GM21447 (cell line): ENCODE measurements around the gene BCAN.

Experiments
- ATAC-seq: cut with Tn5 transposase; IDR thresholded peaks from one replicate; pipeline ENCODE4 v1.9.1; 2021; ENCODE audit not compliant: unreplicated experiment

The BCAN gene

DNA sequence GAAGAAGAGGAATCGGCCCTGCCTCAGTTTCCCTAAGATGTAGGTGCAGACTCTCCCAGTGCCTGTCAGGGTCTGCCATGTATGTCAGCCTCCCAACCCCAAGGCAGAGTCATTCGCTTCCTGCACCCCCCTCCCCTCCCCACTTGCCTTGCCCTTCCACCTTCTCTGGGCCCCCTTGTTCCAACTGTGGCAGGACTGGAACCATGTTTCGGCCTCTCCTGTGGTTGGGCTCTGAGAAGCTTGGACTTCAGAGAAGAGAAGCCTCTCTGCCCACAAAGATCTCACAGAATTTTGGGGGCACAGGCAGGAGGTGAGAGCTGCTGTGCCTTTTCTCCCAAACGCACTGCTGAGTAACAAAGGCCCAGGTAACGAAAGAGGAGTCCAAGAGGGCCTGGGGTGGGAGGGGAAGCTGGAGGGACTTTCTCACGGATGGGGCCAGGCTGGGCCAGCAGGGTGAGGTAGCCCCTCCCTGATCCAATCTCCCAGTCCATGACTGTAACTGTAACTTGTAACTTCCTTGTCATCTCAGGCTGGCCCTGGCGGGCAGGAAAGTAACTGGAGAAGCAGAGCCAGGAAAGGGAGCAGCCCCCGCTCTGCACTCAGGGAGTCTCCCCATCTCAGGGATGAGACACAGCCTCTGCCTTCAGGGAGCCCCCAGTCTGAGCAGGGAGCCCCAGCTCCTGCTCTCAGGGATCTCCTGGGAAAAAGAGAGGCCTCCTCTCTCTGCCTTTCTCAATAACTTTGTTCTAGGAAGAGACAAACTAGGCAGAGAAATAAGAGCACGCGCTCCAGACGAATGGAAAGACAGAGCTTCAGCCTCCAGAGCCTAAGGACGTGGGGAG lies 52.2 kb downstream of the BCAN start:
- ATAC-seq: no peak

GRCh38 chr1:156694690-156694962 lies 52.7 kb downstream of the BCAN start:
- no peak for ATAC-seq

DNA sequence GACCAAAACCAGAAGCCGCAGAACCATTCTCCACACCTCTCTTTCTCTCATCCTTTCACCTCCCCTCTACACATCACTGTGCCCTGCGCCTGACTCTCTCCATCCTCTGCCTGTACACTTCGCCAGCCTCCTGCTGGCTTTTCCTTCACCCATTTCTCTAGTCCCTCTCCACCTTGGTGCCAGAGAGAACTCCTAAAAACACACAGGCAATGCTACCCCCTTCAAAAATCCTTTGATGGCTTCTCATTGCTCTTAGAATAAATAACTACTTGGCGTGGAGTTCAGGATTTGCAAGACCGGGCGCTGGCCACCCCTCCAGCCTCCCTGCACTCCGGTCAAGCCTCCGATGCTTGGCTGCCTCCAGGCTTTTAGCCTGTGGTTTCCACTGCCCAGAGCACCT lies 54.8 kb downstream of the BCAN start:
- ATAC-seq: no peak

- no peak for ATAC-seq
Observed at GRCh38 chr1:156697481-156697880, 55.6 kb downstream of the BCAN start.

DNA sequence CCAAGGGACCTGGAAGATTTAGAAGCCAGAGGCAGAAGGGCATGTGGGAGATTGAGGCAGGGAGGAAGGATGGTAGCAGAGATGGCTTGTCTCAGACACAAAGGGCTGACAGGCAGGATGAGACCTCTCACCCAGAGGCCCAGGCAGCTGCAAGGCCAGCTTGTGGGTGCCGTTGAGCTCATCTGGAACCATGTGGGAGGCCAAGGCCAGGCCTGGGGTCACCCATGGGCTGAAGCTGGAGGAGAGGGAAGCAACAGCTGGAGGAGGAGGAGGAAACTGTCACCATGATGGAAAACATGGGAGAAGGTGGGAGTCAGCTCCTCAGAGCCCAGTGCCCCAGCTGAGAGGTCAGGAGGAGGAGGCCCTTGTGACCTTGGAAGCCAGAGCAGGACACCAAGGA lies 57.1 kb downstream of the BCAN start:
- ATAC-seq: no peak

DNA sequence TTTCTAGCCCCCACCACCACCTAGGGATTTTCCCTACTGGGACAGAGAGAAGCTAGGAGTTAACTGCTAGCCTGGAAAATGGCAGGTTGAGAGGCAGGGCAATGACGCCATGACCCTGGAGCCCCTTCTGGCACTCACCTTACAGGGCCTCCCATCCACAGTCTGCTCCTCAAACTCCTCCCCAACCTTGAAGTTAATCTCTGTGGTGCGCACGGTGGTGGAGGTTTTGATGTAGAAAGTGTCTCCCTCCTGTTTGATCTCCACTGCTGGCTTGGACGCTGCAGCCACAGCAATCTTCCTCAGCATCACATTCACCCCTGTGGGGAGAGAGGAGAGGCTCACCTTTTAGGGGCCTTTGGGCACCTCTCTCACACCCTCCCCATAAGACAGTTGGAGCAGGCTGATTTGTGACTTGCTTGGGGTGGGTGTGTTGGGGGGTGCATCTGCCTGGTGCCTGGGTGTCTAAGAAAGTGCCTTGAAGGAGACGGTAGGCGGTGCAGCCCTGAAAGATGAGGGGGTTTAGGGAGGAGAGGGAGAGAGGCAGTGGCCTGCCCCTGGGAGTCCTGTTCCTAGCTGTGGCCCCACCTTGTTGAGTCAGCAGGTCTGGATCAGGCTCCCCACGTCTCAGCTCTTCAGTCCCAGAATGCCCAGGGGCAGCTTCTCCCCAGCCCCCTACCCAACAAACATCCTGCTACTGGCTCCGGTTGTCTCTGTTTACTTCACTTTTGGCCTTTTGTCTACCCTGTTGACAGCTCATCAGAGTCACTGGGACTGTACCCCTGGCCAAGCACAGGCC lies 59.0 kb downstream of the BCAN start:
- ATAC-seq: no peak

GRCh38 chr1:156703336-156703735 lies 61.4 kb downstream of the BCAN start:
- ATAC-seq: no peak

DNA sequence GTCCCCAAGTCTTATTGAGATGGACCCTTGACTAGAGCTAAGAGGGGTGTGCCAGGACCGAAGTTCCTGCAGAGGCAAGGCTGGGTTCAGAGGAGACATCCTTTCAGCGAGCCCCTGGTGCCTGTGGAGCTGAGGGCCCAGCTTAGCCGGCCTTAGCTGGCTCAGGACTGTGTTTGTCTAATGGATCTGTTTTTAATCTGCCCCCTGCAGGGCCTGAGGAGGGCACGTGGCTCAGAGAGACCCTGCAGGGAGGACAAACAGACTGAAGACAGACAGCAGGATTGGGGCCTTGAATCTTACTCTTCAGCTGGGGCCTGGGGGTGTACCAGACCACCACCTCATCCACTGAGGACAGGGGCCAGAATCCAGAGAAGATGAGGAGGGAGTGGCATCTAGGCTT lies 61.8 kb downstream of the BCAN start:
- ATAC-seq: no peak

DNA sequence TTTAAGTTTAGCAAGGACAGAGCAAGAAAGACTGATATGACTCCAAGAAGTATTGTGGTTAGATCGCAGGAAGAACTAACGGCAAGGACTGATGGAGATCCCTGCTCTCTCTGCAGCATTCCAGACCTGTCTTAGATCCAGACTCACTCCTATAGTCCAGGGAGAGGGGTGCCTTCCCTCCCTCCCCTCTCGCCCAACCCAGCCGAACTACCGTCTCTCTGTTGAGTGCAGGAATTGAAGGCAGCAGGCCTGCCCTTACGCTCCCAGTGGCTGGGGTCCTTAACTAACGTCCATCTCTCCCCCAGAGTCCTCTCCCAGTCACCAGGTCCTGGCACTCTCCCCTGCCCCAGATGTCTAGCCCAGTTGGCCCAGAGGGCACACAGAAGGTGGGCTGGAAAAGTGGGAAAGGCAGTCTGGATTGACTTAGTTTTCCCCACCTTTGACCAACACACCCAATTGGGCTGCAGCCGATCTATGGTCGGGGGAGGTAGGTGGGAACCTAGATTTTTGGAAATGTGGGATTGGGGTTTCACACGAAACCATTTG lies 62.3 kb downstream of the BCAN start:
- ATAC-seq: no peak

GRCh38 chr1:156704930-156705320 lies 63.0 kb downstream of the BCAN start:
- ATAC-seq: no peak

- no peak for ATAC-seq
Observed at GRCh38 chr1:156705321-156705917, 63.5 kb downstream of the BCAN start, which contains the start of gene CRABP2. CRABP2 (minus strand) TSS chr1:156705583; CDS start chr1:156705446, 137 bp downstream.

DNA sequence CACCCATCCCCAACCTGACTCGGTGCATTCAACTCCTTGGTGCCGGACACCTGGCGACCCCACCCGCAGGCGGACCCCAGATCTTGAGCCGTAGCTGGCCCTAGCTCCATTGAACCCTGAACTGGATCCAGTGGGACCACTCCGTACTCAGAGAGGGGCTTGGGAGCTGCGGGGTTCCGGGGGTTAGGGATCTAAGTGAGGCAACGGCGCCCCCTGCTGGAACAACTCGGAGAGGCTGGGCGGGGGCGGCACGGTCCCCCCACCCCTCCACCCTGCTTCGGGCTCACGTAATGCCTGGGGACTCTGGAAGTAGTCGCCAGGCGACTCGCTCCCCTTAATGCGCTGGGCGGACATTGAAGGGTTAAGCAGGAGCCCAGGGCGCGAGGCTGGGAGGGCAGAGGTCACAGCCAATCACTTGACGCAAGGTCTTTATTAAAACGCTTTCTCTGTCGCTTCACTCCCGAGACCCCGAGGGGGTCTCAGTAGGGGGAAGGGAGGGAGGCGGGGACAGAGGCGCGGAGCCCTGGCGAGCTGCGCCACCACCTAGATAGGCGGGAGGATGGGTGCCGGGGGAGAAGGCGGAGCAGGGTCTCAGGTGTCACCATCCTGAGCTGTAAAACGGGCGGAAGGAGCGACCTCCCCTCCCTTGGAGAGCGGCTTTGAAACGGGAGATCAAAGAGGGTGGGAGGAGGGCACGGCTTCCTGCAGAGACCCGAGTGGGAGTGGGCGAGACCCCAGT lies 64.2 kb downstream of the BCAN start:
- no peak for ATAC-seq

DNA sequence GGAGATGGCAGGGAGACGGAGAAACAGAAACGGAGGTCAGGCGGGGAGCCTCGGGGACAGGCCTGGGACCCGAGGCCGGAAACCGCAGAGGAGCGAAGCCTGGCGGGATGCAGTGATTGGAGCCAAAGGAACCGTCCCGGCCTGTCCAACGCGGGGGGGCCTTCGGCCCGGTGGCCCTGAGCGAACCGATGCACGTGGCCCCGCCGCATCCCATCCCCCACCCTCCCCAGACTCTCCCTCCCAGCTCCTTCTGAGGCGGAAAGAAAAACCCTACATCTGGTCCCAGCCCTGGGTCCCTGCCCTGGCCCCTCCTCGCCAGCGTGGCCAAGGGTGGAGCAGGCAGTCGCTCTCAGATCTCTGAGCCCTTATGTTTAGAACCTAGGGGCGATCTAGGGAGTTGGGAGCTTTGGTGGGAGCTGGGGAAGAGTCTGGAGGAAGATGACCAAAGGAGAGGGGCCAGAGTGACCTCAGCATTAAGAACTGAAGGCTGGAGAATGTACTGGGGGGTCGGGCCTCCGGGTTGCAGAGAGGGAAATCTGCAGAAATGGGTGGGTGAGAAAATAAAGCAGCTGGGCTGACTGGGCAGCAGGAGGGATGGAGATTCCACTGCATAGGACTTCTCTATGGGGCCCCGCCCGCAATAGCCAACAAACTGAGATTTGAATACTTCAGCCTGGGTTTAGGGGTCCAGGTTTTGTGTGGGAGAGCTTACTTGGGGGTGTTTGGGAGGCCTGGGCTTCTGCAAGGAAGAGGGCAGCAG lies 64.9 kb downstream of the BCAN start:
- ATAC-seq: no peak

GRCh38 chr1:156707417-156708217 lies 65.7 kb downstream of the BCAN start:
- ATAC-seq: no peak

DNA sequence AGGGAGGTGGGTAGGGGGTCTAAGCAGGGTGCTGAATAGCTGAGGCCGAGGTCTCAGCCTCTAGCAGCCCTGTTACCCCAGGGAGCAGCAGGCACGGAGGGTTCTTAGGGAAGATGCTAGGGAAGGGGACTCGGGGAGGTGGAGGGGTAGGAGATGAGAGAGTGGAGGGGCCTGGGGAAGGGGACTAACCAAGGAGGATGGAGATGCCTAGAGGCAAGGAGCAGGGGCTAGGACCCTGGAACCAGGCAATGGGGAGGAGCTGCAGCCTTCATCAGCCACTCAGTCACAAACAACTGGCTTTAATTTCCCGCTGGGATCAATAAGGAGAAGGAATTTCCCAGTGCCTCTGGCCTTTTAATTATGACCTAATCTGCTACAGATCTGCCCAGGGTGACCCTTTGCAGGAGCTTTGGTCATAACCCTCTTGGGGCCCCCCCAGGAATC lies 66.3 kb downstream of the BCAN start:
- ATAC-seq: no peak

DNA sequence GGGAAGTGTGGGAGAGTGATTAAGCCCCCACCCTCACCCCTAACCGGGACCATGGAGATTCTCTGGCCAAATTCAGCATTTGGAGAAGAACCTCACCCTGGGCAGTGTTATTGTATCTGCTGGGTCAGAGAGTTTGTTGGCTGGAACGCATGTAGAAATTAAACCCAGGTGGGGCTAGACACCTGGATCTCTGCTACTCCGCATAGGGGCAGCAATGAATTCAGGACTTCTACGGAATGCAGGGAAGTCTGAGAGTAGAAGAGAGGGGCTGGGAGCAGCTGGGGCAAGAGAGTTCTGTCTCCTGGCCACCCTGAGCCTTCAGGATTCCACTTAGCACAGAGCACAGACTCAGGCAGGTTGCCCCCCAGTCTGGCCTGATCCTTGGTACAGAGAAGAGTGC lies 67.1 kb downstream of the BCAN start:
- no peak for ATAC-seq
